ENCODE results near the gene RFNG. TPM values are rescaled to one million over a fixed set of nuclear protein-coding genes. Genes with fewer than 3 reads are reported as not detected.

The RFNG gene
- total and polyA plus RNA-seq, 2 donors (not counting 1 experiment from before 2014, with no cell fraction given): 30.1 to 44.5 TPM

DNA sequence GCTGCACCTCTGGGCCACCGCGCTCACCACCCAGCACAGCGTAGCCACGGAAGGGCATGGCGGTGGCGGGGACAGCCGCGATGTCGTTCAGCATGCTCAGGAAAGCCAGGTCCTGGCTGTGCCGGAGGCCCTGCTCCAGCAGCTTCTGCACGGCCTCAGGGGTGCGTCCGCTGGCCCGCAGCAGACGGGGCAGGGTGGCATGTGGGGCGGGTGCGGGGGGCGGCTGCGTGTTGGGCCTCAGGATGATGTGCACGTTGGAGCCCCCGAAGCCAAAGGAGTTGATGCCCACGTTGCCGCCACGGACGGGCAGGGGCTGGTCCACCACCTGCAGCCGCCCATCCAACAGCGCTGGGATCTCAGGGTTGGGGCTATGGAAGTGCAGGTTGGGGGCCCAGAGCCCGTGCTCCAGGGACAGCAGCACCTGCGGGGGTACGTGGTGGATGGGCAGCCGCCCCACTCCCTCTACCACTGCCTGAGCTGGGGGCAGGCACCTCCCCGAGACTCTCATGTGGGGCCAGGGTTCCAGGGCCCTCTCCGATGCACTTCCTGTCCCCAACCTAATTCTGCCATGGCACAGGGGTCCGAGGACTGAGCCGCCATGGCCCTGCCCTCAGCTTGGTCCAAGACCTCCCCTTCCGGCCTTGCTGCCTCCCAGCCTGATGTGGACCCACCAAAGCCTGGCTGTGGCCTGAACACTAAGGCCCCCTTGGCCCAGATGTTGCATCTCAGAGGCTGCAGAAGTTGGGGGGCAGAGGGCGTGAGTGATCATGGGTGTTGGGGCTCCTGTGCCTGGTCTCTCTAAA, 39.9 kb upstream of the RFNG start:
- no peak overlapping the region for H3K4me3 ChIP-seq (ENCODE audit: control extremely low read depth in 1 of 5, extremely low read depth in 1 of 5, insufficient read depth in 1 of 5, low read depth in 2 of 5, low read length in 4 of 5)
- no peak overlapping the region for H3K9ac ChIP-seq (ENCODE audit: low read length)
- H3K27ac ChIP-seq (ENCODE audit: low read length in 2 of 2): no peak overlapping the region
- peaks cover 2% of the 10 kb centered on the region for H3K4me1 Mint-ChIP-seq
- no peaks in the 10 kb centered on the region for H3K27me3 Mint-ChIP-seq
- H3K4me2 ChIP-seq (replicated peaks; ENCODE audit: low read depth, low read length, poor library complexity, severe bottlenecking): no peak overlapping the region
- no peak for DNase-seq
- no peak for ATAC-seq (ENCODE audit: low read depth)
- no peak overlapping the region for H2AFZ ChIP-seq (ENCODE audit: insufficient read depth, low read depth, low read length, poor library complexity, severe bottlenecking)
- CTCF ChIA-PET: no interaction called here
- no peak overlapping the region for H3K27ac Mint-ChIP-seq
- peaks cover 0 to 71% of the 10 kb centered on the region in 2 experiments for H3K36me3 ChIP-seq (replicated peaks in 1 of 2; ENCODE audit: control extremely low read depth in 1 of 2, control insufficient read depth in 1 of 2, extremely low read depth in 1 of 2, insufficient read depth in 2 of 2, low read length in 1 of 2)
- intact Hi-C loops (cut with micrococcal nuclease): loop anchor here (10.0 kb wide), 1 partner anchor 123 kb away; the partner anchor contains the start of gene CCDC57
- POLR2A ChIA-PET: no interaction called here
- WGBS (ENCODE audit: insufficient coverage): 97% methylated on average over 35 of the region's 37 CpGs
- TF ChIP-seq EZH2 (IDR thresholded peaks at IDR 0.05; ENCODE audit: borderline replicate concordance, insufficient read depth, low read depth, low read length, poor library complexity, severe bottlenecking): no peak
- TF ChIP-seq, protein P1, sequence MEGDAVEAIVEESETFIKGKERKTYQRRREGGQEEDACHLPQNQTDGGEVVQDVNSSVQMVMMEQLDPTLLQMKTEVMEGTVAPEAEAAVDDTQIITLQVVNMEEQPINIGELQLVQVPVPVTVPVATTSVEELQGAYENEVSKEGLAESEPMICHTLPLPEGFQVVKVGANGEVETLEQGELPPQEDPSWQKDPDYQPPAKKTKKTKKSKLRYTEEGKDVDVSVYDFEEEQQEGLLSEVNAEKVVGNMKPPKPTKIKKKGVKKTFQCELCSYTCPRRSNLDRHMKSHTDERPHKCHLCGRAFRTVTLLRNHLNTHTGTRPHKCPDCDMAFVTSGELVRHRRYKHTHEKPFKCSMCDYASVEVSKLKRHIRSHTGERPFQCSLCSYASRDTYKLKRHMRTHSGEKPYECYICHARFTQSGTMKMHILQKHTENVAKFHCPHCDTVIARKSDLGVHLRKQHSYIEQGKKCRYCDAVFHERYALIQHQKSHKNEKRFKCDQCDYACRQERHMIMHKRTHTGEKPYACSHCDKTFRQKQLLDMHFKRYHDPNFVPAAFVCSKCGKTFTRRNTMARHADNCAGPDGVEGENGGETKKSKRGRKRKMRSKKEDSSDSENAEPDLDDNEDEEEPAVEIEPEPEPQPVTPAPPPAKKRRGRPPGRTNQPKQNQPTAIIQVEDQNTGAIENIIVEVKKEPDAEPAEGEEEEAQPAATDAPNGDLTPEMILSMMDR (IDR thresholded peaks at IDR 0.05): no peak
- no peak overlapping the region for H3K4me3 Mint-ChIP-seq
- peaks cover 26% of the 10 kb centered on the region for H3K79me2 ChIP-seq (ENCODE audit: control insufficient read depth, insufficient read depth, low read length)
- no peaks in the 10 kb centered on the region for H3K9me3 ChIP-seq (ENCODE audit: control extremely low read depth in 1 of 3, control insufficient read depth in 2 of 3, insufficient read depth in 1 of 3, low read length in 2 of 3)
- H4K20me1 ChIP-seq (ENCODE audit: control insufficient read depth, insufficient read depth, low read length, poor library complexity, severe bottlenecking): peaks cover 7% of the 10 kb centered on the region
- peaks cover under 1 to 2% of the 10 kb centered on the region in 2 donors for H3K4me1 ChIP-seq (ENCODE audit: control insufficient read depth in 2 of 2, insufficient read depth in 2 of 2, low read length in 2 of 2)
- H3K9me3 Mint-ChIP-seq (ENCODE audit: insufficient read depth): no peaks in the 10 kb centered on the region
- H3K27me3 ChIP-seq (replicated peaks in 1 of 4; ENCODE audit: control extremely low read depth in 1 of 4, control insufficient read depth in 3 of 4, insufficient read depth in 4 of 4, low read length in 3 of 4): no peaks in the 10 kb centered on the region

DNA sequence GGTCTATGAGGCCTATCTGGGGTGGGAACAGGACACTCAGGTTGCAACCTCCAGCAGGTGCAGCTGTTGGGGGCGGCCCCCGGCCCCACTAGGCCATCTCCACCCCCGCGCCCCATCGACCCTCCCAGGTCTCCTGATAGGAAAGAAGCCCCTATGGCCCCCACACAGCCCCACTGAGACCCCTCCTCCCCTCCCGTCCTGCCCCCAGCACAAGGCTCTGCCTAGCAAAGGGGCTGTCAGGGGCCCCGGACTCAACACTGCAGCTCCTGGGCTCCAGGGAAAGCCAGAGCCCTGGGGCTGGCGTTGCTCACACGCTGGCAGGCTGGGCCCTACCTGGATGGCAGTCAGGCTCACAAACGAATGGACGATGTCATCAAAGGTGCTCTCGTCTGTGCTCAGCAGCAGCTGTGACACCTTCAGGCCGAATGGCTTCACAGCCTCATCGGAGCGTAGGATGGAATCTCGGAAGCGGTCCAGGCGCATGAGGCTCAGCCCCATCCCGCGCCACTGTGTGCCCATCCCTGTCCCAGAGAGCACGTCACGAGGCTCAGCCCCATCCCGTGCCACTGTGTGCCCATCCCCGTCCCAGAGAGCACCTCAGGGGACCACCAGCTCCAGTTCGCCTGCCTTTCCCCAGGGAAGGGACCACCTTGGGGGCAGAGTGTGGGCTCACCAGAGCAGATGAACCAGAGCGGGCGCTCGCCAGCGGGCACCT, 39.1 kb upstream of the RFNG start:
- Histone ChIP-seq H3K27me3 (replicated peaks in 1 of 4; ENCODE audit: control extremely low read depth in 1 of 4, control insufficient read depth in 3 of 4, insufficient read depth in 4 of 4, low read length in 3 of 4) (no peaks in the 10 kb centered on the region), H3K9ac (ENCODE audit: low read length) (no peak overlapping the region), H3K27ac (ENCODE audit: low read length in 2 of 2) (no peak overlapping the region), H2AFZ (ENCODE audit: insufficient read depth, low read depth, low read length, poor library complexity, severe bottlenecking) (no peak overlapping the region), H3K36me3 (replicated peaks in 1 of 2; ENCODE audit: control extremely low read depth in 1 of 2, control insufficient read depth in 1 of 2, extremely low read depth in 1 of 2, insufficient read depth in 2 of 2, low read length in 1 of 2) (peaks cover 0 to 73% of the 10 kb centered on the region in 2 experiments), H3K4me2 (replicated peaks; ENCODE audit: low read depth, low read length, poor library complexity, severe bottlenecking) (no peak overlapping the region), H4K20me1 (ENCODE audit: control insufficient read depth, insufficient read depth, low read length, poor library complexity, severe bottlenecking) (no peaks in the 10 kb centered on the region), H3K4me3 (ENCODE audit: control extremely low read depth in 1 of 5, extremely low read depth in 1 of 5, insufficient read depth in 1 of 5, low read depth in 2 of 5, low read length in 4 of 5) (no peak overlapping the region), H3K4me1 (ENCODE audit: control insufficient read depth in 2 of 2, insufficient read depth in 2 of 2, low read length in 2 of 2) (no peaks in the 10 kb centered on the region), H3K79me2 (ENCODE audit: control insufficient read depth, insufficient read depth, low read length) (peaks cover 19% of the 10 kb centered on the region), H3K9me3 (ENCODE audit: control extremely low read depth in 1 of 3, control insufficient read depth in 2 of 3, insufficient read depth in 1 of 3, low read length in 2 of 3) (no peaks in the 10 kb centered on the region)
- Mint-ChIP-seq H3K27ac (no peak overlapping the region), H3K27me3 (no peaks in the 10 kb centered on the region), H3K9me3 (ENCODE audit: insufficient read depth) (no peaks in the 10 kb centered on the region), H3K4me3 (no peak overlapping the region), H3K4me1 (no peaks in the 10 kb centered on the region)
- ChIA-PET POLR2A (no interaction called here), CTCF (no interaction called here)
- intact Hi-C loops (cut with micrococcal nuclease): loop anchor here (10.0 kb wide), 1 partner anchor 124 kb away; the partner anchor contains the start of gene CCDC57
- DNase-seq (no peak), ATAC-seq (ENCODE audit: low read depth) (no peak)
- TF ChIP-seq, protein P1 (IDR thresholded peaks at IDR 0.05): no peak
- no peak for TF ChIP-seq EZH2 (IDR thresholded peaks at IDR 0.05; ENCODE audit: borderline replicate concordance, insufficient read depth, low read depth, low read length, poor library complexity, severe bottlenecking)
- 97% methylated on average over 25 of the region's 29 CpGs for WGBS (ENCODE audit: insufficient coverage)
